Right lobe of liver (tissue), 4 donors: ENCODE measurements around the gene ZFAND3.

Experiments used
- POLR2A ChIP-seq: fragments of 450-650 bp; IDR thresholded peaks from one replicate; pipeline ENCODE4 v1.6.1; 2017; ENCODE audit warnings: antibody characterized with exemption, mild to moderate bottlenecking
- TF ChIP-seq, protein P1 (sequence below), 4 donors: fragments of 200-600 bp in 3 of 4; fragments of 450-650 bp in 1 of 4; IDR thresholded peaks; one replicate each; pipeline versions ENCODE4 v1.5.1 to v1.8.0; 2016 to 2022; ENCODE audit warnings: antibody characterized with exemption in 4 of 4, mild to moderate bottlenecking in 2 of 4
- donor health status: DM: no; HTN: no; CAD: no.
- donor health status: DM: no; HTN: no; CAD: no.
- donor health status: DM: no; HTN: yes; CAD: no.

DNA sequence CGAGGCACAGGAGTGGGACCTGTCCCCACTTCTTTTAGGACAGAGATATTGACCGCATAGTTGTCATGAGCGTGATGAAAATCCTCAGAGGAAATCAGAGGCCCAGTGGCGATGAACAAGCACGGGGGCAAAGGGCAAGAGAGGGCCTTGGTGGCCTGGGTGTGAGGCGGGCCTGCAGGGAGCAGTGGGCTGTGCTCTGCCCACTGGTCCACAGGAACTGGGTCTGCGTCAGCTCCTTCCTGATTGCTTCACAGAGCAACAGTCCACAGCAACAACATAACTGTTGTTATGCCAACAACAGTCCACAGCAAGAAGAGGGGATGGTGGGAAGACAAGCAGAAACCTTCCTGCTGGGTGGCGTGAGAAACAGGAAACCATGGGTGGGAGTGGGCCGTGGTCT is 335.6 kb downstream of the ZFAND3 start:
- TF ChIP-seq, protein P1, sequence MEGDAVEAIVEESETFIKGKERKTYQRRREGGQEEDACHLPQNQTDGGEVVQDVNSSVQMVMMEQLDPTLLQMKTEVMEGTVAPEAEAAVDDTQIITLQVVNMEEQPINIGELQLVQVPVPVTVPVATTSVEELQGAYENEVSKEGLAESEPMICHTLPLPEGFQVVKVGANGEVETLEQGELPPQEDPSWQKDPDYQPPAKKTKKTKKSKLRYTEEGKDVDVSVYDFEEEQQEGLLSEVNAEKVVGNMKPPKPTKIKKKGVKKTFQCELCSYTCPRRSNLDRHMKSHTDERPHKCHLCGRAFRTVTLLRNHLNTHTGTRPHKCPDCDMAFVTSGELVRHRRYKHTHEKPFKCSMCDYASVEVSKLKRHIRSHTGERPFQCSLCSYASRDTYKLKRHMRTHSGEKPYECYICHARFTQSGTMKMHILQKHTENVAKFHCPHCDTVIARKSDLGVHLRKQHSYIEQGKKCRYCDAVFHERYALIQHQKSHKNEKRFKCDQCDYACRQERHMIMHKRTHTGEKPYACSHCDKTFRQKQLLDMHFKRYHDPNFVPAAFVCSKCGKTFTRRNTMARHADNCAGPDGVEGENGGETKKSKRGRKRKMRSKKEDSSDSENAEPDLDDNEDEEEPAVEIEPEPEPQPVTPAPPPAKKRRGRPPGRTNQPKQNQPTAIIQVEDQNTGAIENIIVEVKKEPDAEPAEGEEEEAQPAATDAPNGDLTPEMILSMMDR (IDR thresholded peaks at IDR 0.05): no peak
- TF ChIP-seq POLR2A: no peak
